H9 (cell line): Measurements from ENCODE around the gene TRIM28. TPM values are rescaled to one million over a fixed set of nuclear protein-coding genes. Genes with fewer than 3 reads are reported as not detected.

ENCODE experiments used
- DNase-seq: peaks from one replicate; pipeline ENCODE4 v3.0.0-alpha.2; 2017
- H2AFZ ChIP-seq: one replicate; pipeline ENCODE4 v1.6.1; 2013; ENCODE audit warnings: mild to moderate bottlenecking, low read length, control low read depth, moderate library complexity
- H2AK5ac ChIP-seq: 2 replicates; pipeline ENCODE4 v1.6.1; 2013; ENCODE audit warnings: low read length, control low read depth, mixed read lengths; ENCODE audit not compliant: insufficient read length
- H2BK120ac ChIP-seq: one replicate; pipeline ENCODE4 v1.6.1; 2013; ENCODE audit warnings: low read depth, mild to moderate bottlenecking, low read length, control low read depth, inconsistent platforms; ENCODE audit not compliant: poor library complexity, severe bottlenecking
- H2BK12ac ChIP-seq: 2 replicates; pipeline ENCODE4 v1.6.1; 2013; ENCODE audit warnings: low read length, control low read depth, mixed read lengths, low read depth; ENCODE audit not compliant: insufficient read length
- H2BK15ac ChIP-seq: 2 replicates; pipeline ENCODE4 v1.6.1; 2013; ENCODE audit warnings: low read depth, low read length, control low read depth
- H2BK20ac ChIP-seq: one replicate; pipeline ENCODE4 v1.6.1; 2013; ENCODE audit warnings: low read depth, mild to moderate bottlenecking, low read length, control low read depth, inconsistent platforms; ENCODE audit not compliant: poor library complexity, severe bottlenecking
- H2BK5ac ChIP-seq: 2 replicates; pipeline ENCODE4 v1.6.1; 2013; ENCODE audit warnings: low read length, control low read depth, mixed read lengths; ENCODE audit not compliant: insufficient read length
- H3K14ac ChIP-seq: 2 replicates; pipeline ENCODE4 v1.6.1; 2013; ENCODE audit warnings: low read length, control low read depth; ENCODE audit not compliant: insufficient read depth
- H3K18ac ChIP-seq: 2 replicates; pipeline ENCODE4 v1.6.1; 2013; ENCODE audit warnings: low read depth, mild to moderate bottlenecking, mixed read lengths, low read length, control low read depth; ENCODE audit not compliant: insufficient read length
- H3K23ac ChIP-seq: 2 replicates; pipeline ENCODE4 v1.6.1; 2013; ENCODE audit warnings: low read length, control low read depth, mixed read lengths, low read depth; ENCODE audit not compliant: insufficient read length
- H3K23me2 ChIP-seq: 2 replicates; pipeline ENCODE4 v1.6.1; 2013; ENCODE audit warnings: low read depth, mild to moderate bottlenecking, mixed read lengths, low read length, control low read depth; ENCODE audit not compliant: insufficient read length, poor library complexity, severe bottlenecking
- H3K27ac ChIP-seq: 2 replicates; pipeline ENCODE4 v1.5.1; 2013; ENCODE audit warnings: low read length, control low read depth, mixed read lengths, low read depth; ENCODE audit not compliant: insufficient read length
- H3K27me3 ChIP-seq: 2 replicates; pipeline ENCODE4 v1.6.1; 2013; ENCODE audit warnings: low read length, control low read depth, inconsistent platforms; ENCODE audit not compliant: insufficient read depth
- H3K4ac ChIP-seq: 2 replicates; pipeline ENCODE4 v1.6.1; 2013; ENCODE audit warnings: low read depth, mild to moderate bottlenecking, control low read depth, inconsistent platforms, low read length, moderate library complexity
- H3K4me1 ChIP-seq: 2 replicates; pipeline ENCODE4 v1.6.1; 2013; ENCODE audit warnings: low read length, control low read depth, inconsistent platforms; ENCODE audit not compliant: insufficient read depth
- H3K4me2 ChIP-seq: 2 replicates; pipeline ENCODE4 v1.6.1; 2013; ENCODE audit warnings: low read length, control low read depth, mixed read lengths; ENCODE audit not compliant: insufficient read length, insufficient read depth
- H3K56ac ChIP-seq: 2 replicates; pipeline ENCODE4 v1.6.1; 2013; ENCODE audit warnings: low read depth, mild to moderate bottlenecking, mixed read lengths, low read length, control low read depth; ENCODE audit not compliant: insufficient read length
- H3K79me1 ChIP-seq: 2 replicates; pipeline ENCODE4 v1.6.1; 2013; ENCODE audit warnings: low read depth, mild to moderate bottlenecking, moderate library complexity, low read length, control low read depth, inconsistent platforms; ENCODE audit not compliant: insufficient read depth, poor library complexity, severe bottlenecking
- H3K79me2 ChIP-seq: 2 replicates; pipeline ENCODE4 v1.6.1; 2013; ENCODE audit warnings: low read length, control low read depth, inconsistent platforms; ENCODE audit not compliant: insufficient read depth
- H3K9ac ChIP-seq: 2 replicates; pipeline ENCODE4 v1.6.1; 2013; ENCODE audit warnings: low read length, control low read depth, mixed read lengths; ENCODE audit not compliant: insufficient read length; ENCODE audit errors: extremely low read depth
- H3K9me3 ChIP-seq: one replicate; pipeline ENCODE4 v1.6.1; 2013; ENCODE audit warnings: low read depth, low read length, inconsistent platforms; ENCODE audit not compliant: control insufficient read depth
- H3T11ph ChIP-seq: one replicate; pipeline ENCODE4 v1.6.1; 2013; ENCODE audit warnings: mild to moderate bottlenecking, low read length, control low read depth, inconsistent platforms
- H4K20me1 ChIP-seq: one replicate; pipeline ENCODE4 v1.6.1; 2013; ENCODE audit not compliant: control insufficient read depth, insufficient read length, insufficient read depth
- H4K5ac ChIP-seq: 2 replicates; pipeline ENCODE4 v1.6.1; 2013; ENCODE audit warnings: low read depth, mild to moderate bottlenecking, mixed read lengths, low read length, control low read depth; ENCODE audit not compliant: insufficient read length
- H4K8ac ChIP-seq: replicated peaks from 2 replicates; pipeline ENCODE4 v1.6.1; 2013; ENCODE audit warnings: low read length, control low read depth, mixed read lengths, low read depth; ENCODE audit not compliant: insufficient read length
- H4K91ac ChIP-seq: 2 replicates; pipeline ENCODE4 v1.6.1; 2013; ENCODE audit warnings: low read depth, mild to moderate bottlenecking, moderate library complexity, mixed read lengths, low read length, control low read depth; ENCODE audit not compliant: insufficient read length
- H3K27ac Mint-ChIP-seq, 3 experiments: 2 replicates in 2 of 3; 3 replicates in 1 of 3; pipeline ENCODE4 v1.8.0; 2020 to 2021; ENCODE audit warnings: mixed read lengths in 3 of 3, mild to moderate bottlenecking in 1 of 3, moderate library complexity in 1 of 3
- H3K27me3 Mint-ChIP-seq: 2 replicates; pipeline ENCODE4 v1.8.0; 2021; ENCODE audit warnings: low read depth, mild to moderate bottlenecking, moderate library complexity, mixed read lengths
- H3K36me3 Mint-ChIP-seq, 3 experiments: 2 replicates in 2 of 3; 3 replicates in 1 of 3; pipeline ENCODE4 v1.8.0; 2020 to 2021; ENCODE audit warnings: low read depth in 3 of 3, mixed read lengths in 3 of 3; ENCODE audit not compliant: insufficient read depth in 1 of 3
- H3K4me1 Mint-ChIP-seq, 2 experiments: 2 replicates each; pipeline ENCODE4 v1.8.0; 2020; ENCODE audit warnings: mixed read lengths in 2 of 2
- H3K4me3 Mint-ChIP-seq, 2 experiments: 2 replicates in 1 of 2; 3 replicates in 1 of 2; pipeline ENCODE4 v1.8.0; 2020 to 2021; ENCODE audit warnings: mild to moderate bottlenecking in 2 of 2, mixed read lengths in 2 of 2, moderate library complexity in 1 of 2
- H3K9me3 Mint-ChIP-seq, 2 experiments: 2 replicates in 1 of 2; 3 replicates in 1 of 2; pipeline ENCODE4 v1.8.0; 2020; ENCODE audit warnings: mild to moderate bottlenecking in 2 of 2, mixed read lengths in 2 of 2, moderate library complexity in 1 of 2
- WGBS: extraction: QIAGEN DNeasy Blood & Tissue Kit; methylation state at CpG from one replicate; pipeline ENCODE4 v1.1.7; 2013; ENCODE audit warnings: missing lambda C conversion rate, low lambda C conversion rate, mixed read lengths; ENCODE audit not compliant: insufficient read length; ENCODE audit errors: extremely low coverage; 5-methylcytosine and 5-hydroxymethylcytosine counted together
- total RNA-seq: library from RNA; stranded (reverse); gene quantifications from 2 replicates; pipeline ENCODE4 v1.2.1, GENCODE V29; 2021
- TF ChIP-seq, protein P1 (sequence below): fragments of 200-600 bp; sonication (generic); conservative IDR thresholded peaks from 3 replicates; pipeline ENCODE4 v1.8.0; 2021; ENCODE audit warnings: antibody characterized with exemption, mild to moderate bottlenecking

TRIM28 gene
- total RNA-seq, 1 experiment from 2014 or later: 1,084 TPM

DNA sequence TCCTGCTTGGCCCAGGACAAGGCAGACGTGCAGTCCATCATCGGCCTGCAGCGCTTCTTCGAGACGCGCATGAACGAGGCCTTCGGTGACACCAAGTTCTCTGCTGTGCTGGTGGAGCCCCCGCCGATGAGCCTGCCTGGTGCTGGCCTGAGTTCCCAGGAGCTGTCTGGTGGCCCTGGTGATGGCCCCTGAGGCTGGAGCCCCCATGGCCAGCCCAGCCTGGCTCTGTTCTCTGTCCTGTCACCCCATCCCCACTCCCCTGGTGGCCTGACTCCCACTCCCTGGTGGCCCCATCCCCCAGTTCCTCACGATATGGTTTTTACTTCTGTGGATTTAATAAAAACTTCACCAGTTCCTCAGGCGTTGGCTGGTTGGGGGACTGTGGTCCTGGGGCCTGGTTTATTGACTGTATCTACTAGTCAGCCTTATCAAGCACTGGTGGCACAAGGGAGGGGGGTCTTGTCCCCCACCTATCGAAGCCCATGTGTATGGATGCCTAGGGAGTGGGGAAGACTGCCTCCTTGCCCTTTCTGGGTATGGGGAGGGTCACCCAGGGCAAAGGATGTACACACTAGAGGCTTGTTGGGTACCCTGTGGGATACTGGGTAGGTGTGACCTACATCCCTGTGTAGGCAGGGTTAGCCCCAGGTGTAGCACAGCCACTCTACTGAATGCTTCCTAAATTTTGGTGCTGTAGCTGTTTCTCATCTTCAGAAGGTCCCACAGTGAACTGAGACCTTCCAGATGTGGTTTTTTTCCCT lies 6.7 kb downstream of the TRIM28 start:
- no peak overlapping the region for H3K23ac ChIP-seq
- H3K27me3 ChIP-seq: no peaks in the 10 kb centered on the region
- H3K9ac ChIP-seq: no peak overlapping the region
- peaks cover 14% of the 10 kb centered on the region for H3K79me1 ChIP-seq
- no peak for DNase-seq
- no peak overlapping the region for H3T11ph ChIP-seq
- H3K27me3 Mint-ChIP-seq: peaks cover 1% of the 10 kb centered on the region; the same call in 1 of the 2 replicates
- H3K79me2 ChIP-seq: peaks cover 17% of the 10 kb centered on the region
- H3K4me2 ChIP-seq: no peak overlapping the region
- no peaks in the 10 kb centered on the region for H3K9me3 ChIP-seq
- no peak overlapping the region for H3K4ac ChIP-seq
- H2BK15ac ChIP-seq: no peak overlapping the region
- H3K9me3 Mint-ChIP-seq: no peaks in the 10 kb centered on the region; a peak in 1 of 5 replicates
- H2BK20ac ChIP-seq: no peak overlapping the region
- peaks cover 55 to 86% (median 74%) of the 10 kb centered on the region in 3 experiments for H3K36me3 Mint-ChIP-seq
- H2BK12ac ChIP-seq: no peak overlapping the region
- peaks cover 18% of the 10 kb centered on the region for H3K23me2 ChIP-seq
- no peak overlapping the region for H4K8ac ChIP-seq
- no peak overlapping the region for H2BK120ac ChIP-seq
- no CpG with 5 or more reads among the region's 13 CpGs for WGBS
- H4K5ac ChIP-seq: no peak overlapping the region
- peak overlapping the region in 1 of 2 experiments; percentile 50; a peak in 1 of 5 replicates for H3K4me3 Mint-ChIP-seq
- H2BK5ac ChIP-seq: no peak overlapping the region
- H3K56ac ChIP-seq: no peak overlapping the region
- H3K14ac ChIP-seq: no peak overlapping the region
- H3K27ac ChIP-seq: no peak overlapping the region
- H3K4me1 Mint-ChIP-seq: peaks cover 30% of the 10 kb centered on the region in 2 experiments
- H4K20me1 ChIP-seq: peaks cover 5% of the 10 kb centered on the region
- H3K4me1 ChIP-seq: peaks cover 4% of the 10 kb centered on the region; the same call in 1 of the 2 replicates
- TF ChIP-seq, protein P1, sequence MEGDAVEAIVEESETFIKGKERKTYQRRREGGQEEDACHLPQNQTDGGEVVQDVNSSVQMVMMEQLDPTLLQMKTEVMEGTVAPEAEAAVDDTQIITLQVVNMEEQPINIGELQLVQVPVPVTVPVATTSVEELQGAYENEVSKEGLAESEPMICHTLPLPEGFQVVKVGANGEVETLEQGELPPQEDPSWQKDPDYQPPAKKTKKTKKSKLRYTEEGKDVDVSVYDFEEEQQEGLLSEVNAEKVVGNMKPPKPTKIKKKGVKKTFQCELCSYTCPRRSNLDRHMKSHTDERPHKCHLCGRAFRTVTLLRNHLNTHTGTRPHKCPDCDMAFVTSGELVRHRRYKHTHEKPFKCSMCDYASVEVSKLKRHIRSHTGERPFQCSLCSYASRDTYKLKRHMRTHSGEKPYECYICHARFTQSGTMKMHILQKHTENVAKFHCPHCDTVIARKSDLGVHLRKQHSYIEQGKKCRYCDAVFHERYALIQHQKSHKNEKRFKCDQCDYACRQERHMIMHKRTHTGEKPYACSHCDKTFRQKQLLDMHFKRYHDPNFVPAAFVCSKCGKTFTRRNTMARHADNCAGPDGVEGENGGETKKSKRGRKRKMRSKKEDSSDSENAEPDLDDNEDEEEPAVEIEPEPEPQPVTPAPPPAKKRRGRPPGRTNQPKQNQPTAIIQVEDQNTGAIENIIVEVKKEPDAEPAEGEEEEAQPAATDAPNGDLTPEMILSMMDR: no peak
- H3K18ac ChIP-seq: no peak overlapping the region
- H3K27ac Mint-ChIP-seq: peak overlapping the region in 1 of 3 experiments; percentile 71; a peak in 2 of 7 replicates
- no peak overlapping the region for H2AK5ac ChIP-seq
- no peak overlapping the region for H4K91ac ChIP-seq
- H2AFZ ChIP-seq: no peak overlapping the region
